A673 (cell line): ENCODE measurements around the gene LINC00305.

Experiments
- EZH2 ChIP-seq: fragments of 200-600 bp; sonication (generic); IDR thresholded peaks from 2 replicates; pipeline ENCODE4 v1.6.1; 2017; ENCODE audit warnings: borderline replicate concordance, low read depth, mild to moderate bottlenecking, mixed read lengths, antibody characterized with exemption, low read length; ENCODE audit not compliant: poor library complexity, severe bottlenecking
- TF ChIP-seq, protein P1 (sequence below): fragments of 300-800, 200-600 bp; sonication (generic); conservative IDR thresholded peaks from 2 replicates; pipeline ENCODE4 v1.5.1; 2017; ENCODE audit warnings: low read depth, mild to moderate bottlenecking, antibody characterized with exemption, low read length, moderate library complexity, mixed read lengths

- TF ChIP-seq, protein P1, sequence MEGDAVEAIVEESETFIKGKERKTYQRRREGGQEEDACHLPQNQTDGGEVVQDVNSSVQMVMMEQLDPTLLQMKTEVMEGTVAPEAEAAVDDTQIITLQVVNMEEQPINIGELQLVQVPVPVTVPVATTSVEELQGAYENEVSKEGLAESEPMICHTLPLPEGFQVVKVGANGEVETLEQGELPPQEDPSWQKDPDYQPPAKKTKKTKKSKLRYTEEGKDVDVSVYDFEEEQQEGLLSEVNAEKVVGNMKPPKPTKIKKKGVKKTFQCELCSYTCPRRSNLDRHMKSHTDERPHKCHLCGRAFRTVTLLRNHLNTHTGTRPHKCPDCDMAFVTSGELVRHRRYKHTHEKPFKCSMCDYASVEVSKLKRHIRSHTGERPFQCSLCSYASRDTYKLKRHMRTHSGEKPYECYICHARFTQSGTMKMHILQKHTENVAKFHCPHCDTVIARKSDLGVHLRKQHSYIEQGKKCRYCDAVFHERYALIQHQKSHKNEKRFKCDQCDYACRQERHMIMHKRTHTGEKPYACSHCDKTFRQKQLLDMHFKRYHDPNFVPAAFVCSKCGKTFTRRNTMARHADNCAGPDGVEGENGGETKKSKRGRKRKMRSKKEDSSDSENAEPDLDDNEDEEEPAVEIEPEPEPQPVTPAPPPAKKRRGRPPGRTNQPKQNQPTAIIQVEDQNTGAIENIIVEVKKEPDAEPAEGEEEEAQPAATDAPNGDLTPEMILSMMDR: no peak
- TF ChIP-seq EZH2: no peak
These were observed 74.9 kb downstream of the LINC00305 start for GRCh38 chr18:64073971-64074370.
